Rectal smooth muscle tissue (tissue), 1 donor: ENCODE measurements around the gene TUBGCP6.

ENCODE experiments used
- H3K27ac ChIP-seq: one replicate; pipeline ENCODE4 v1.7.0; 2013; ENCODE audit warnings: low read depth, low read length, inconsistent platforms
- H3K27me3 ChIP-seq: one replicate; pipeline ENCODE4 v1.7.0; 2013; ENCODE audit warnings: low read length; ENCODE audit not compliant: control insufficient read depth, insufficient read depth
- H3K36me3 ChIP-seq: one replicate; pipeline ENCODE4 v1.7.0; 2013; ENCODE audit warnings: low read length; ENCODE audit not compliant: control insufficient read depth, insufficient read depth
- H3K4me1 ChIP-seq: one replicate; pipeline ENCODE4 v1.7.0; 2013; ENCODE audit warnings: low read length; ENCODE audit not compliant: control insufficient read depth, insufficient read depth
- H3K4me3 ChIP-seq: one replicate; pipeline ENCODE4 v1.7.0; 2013; ENCODE audit warnings: low read length
- H3K9ac ChIP-seq: one replicate; pipeline ENCODE4 v1.7.0; 2013; ENCODE audit warnings: low read length

TUBGCP6 gene

GRCh38 chr22:50267591-50268390 is 23.0 kb upstream of the TUBGCP6 start:
- Histone ChIP-seq H3K27ac (no peak overlapping the region), H3K36me3 (no peaks in the 10 kb centered on the region), H3K4me3 (peak overlapping the region; percentile 21), H3K27me3 (peaks cover 11% of the 10 kb centered on the region), H3K4me1 (peaks cover 8% of the 10 kb centered on the region), H3K9ac (no peak overlapping the region)

- Histone ChIP-seq H3K9ac (no peak overlapping the region), H3K27me3 (peaks cover 19% of the 10 kb centered on the region), H3K27ac (no peak overlapping the region), H3K4me1 (peaks cover 8% of the 10 kb centered on the region), H3K4me3 (no peak overlapping the region), H3K36me3 (no peaks in the 10 kb centered on the region)
These were observed 22.2 kb upstream of the TUBGCP6 start for GRCh38 chr22:50266994-50267393.

GRCh38 chr22:50264946-50265669 is 20.3 kb upstream of the TUBGCP6 start:
- no peak overlapping the region for H3K4me3 ChIP-seq
- H3K9ac ChIP-seq, result no peak overlapping the region
- H3K27ac ChIP-seq, result no peak overlapping the region
- H3K27me3 ChIP-seq, result peaks cover 27% of the 10 kb centered on the region
- H3K4me1 ChIP-seq, result peaks cover 2% of the 10 kb centered on the region
- H3K36me3 ChIP-seq, result no peaks in the 10 kb centered on the region

GRCh38 chr22:50264104-50264745 is 19.4 kb upstream of the TUBGCP6 start:
- H3K9ac ChIP-seq, result no peak overlapping the region
- peaks cover 29% of the 10 kb centered on the region for H3K27me3 ChIP-seq
- no peak overlapping the region for H3K4me3 ChIP-seq
- H3K27ac ChIP-seq, result no peak overlapping the region
- no peaks in the 10 kb centered on the region for H3K36me3 ChIP-seq
- peaks cover 2% of the 10 kb centered on the region for H3K4me1 ChIP-seq

- H3K4me1 ChIP-seq, result peaks cover 2% of the 10 kb centered on the region
- H3K27ac ChIP-seq, result no peak overlapping the region
- no peaks in the 10 kb centered on the region for H3K36me3 ChIP-seq
- no peak overlapping the region for H3K4me3 ChIP-seq
- no peak overlapping the region for H3K9ac ChIP-seq
- H3K27me3 ChIP-seq, result peaks cover 29% of the 10 kb centered on the region
These were observed 18.3 kb upstream of the TUBGCP6 start for GRCh38 chr22:50262973-50263617.

- Histone ChIP-seq H3K36me3 (no peaks in the 10 kb centered on the region), H3K27ac (no peak overlapping the region), H3K27me3 (peaks cover 29% of the 10 kb centered on the region), H3K4me3 (no peak overlapping the region), H3K4me1 (peaks cover 2% of the 10 kb centered on the region), H3K9ac (no peak overlapping the region)
These were observed 17.7 kb upstream of the TUBGCP6 start for GRCh38 chr22:50262460-50262911.

GRCh38 chr22:50261615-50262459 is 17.0 kb upstream of the TUBGCP6 start, which contains the start of gene MAPK12:
MAPK12 (minus strand) TSS chr22:50261683; CDS start chr22:50261509, 174 bp downstream.
- Histone ChIP-seq H3K9ac (no peak within 1 kb of the TSS), H3K36me3 (no peaks in the 10 kb centered on the region), H3K27me3 (peaks cover 29% of the 10 kb centered on the region), H3K27ac (no peak within 1 kb of the TSS), H3K4me1 (peaks cover under 1% of the 10 kb centered on the region), H3K4me3 (peak within 1 kb of the TSS; percentile 32)

GRCh38 chr22:50260801-50261614 is 16.2 kb upstream of the TUBGCP6 start:
- H3K9ac ChIP-seq, result no peak overlapping the region

GRCh38 chr22:50260434-50260800 is 15.6 kb upstream of the TUBGCP6 start:
- Histone ChIP-seq H3K36me3 (no peaks in the 10 kb centered on the region), H3K4me1 (no peaks in the 10 kb centered on the region), H3K4me3 (peak overlapping the region; percentile 32), H3K27me3 (peaks cover 31% of the 10 kb centered on the region), H3K9ac (no peak overlapping the region), H3K27ac (no peak overlapping the region)

More at GRCh38 chr22:50260801-50261614, 16.2 kb upstream of the TUBGCP6 start:
- peaks cover 31% of the 10 kb centered on the region for H3K27me3 ChIP-seq
- H3K4me3 ChIP-seq, result peak overlapping the region; percentile 32
- no peaks in the 10 kb centered on the region for H3K4me1 ChIP-seq
- no peaks in the 10 kb centered on the region for H3K36me3 ChIP-seq
- no peak overlapping the region for H3K27ac ChIP-seq

- no peaks in the 10 kb centered on the region for H3K36me3 ChIP-seq
- H3K27me3 ChIP-seq, result peaks cover 27% of the 10 kb centered on the region
- no peak overlapping the region for H3K9ac ChIP-seq
- H3K4me3 ChIP-seq, result no peak overlapping the region
- H3K4me1 ChIP-seq, result no peaks in the 10 kb centered on the region
- no peak overlapping the region for H3K27ac ChIP-seq
These were observed 14.5 kb upstream of the TUBGCP6 start for GRCh38 chr22:50259302-50259701.
